ENCODE data around the gene ADARB2. TPM values are rescaled to one million over a fixed set of nuclear protein-coding genes. Genes with fewer than 3 reads are reported as not detected.

Gene ADARB2
- total RNA-seq, 1 donor from 2014 or later, result 0.08 TPM

DNA sequence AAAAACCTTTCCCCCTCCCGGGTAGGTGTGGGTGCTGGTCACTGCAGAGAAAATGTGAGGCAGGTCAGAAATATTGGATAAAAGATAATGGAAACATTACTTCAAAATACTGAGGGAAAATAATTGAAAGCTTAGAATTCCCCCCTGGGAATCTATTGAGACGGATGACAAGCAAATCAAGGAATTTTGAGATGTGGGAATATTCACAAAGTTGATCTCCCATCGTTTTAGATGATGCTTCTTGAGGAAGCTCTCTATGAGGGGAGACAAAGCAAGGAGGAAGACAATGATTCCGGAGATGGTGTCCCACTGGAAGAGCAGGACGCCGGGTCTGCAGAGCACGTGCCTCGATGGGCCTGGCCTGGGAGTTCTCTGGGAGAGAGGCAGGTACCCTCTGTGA is 470.2 kb downstream of the ADARB2 start:
- DNase-seq (ENCODE audit: low read depth), result no peak
- Histone ChIP-seq H3K4me3 (ENCODE audit: low read depth, low read length) (no peak overlapping the region), H3K27me3 (ENCODE audit: control insufficient read depth, insufficient read depth, low read length) (no peaks in the 10 kb centered on the region), H3K36me3 (ENCODE audit: control insufficient read depth, insufficient read depth, low read length) (no peaks in the 10 kb centered on the region)
- TF ChIP-seq, protein P1, sequence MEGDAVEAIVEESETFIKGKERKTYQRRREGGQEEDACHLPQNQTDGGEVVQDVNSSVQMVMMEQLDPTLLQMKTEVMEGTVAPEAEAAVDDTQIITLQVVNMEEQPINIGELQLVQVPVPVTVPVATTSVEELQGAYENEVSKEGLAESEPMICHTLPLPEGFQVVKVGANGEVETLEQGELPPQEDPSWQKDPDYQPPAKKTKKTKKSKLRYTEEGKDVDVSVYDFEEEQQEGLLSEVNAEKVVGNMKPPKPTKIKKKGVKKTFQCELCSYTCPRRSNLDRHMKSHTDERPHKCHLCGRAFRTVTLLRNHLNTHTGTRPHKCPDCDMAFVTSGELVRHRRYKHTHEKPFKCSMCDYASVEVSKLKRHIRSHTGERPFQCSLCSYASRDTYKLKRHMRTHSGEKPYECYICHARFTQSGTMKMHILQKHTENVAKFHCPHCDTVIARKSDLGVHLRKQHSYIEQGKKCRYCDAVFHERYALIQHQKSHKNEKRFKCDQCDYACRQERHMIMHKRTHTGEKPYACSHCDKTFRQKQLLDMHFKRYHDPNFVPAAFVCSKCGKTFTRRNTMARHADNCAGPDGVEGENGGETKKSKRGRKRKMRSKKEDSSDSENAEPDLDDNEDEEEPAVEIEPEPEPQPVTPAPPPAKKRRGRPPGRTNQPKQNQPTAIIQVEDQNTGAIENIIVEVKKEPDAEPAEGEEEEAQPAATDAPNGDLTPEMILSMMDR (IDR thresholded peaks at IDR 0.05; ENCODE audit: insufficient read depth, low read length, poor library complexity, severe bottlenecking), result no peak

DNA sequence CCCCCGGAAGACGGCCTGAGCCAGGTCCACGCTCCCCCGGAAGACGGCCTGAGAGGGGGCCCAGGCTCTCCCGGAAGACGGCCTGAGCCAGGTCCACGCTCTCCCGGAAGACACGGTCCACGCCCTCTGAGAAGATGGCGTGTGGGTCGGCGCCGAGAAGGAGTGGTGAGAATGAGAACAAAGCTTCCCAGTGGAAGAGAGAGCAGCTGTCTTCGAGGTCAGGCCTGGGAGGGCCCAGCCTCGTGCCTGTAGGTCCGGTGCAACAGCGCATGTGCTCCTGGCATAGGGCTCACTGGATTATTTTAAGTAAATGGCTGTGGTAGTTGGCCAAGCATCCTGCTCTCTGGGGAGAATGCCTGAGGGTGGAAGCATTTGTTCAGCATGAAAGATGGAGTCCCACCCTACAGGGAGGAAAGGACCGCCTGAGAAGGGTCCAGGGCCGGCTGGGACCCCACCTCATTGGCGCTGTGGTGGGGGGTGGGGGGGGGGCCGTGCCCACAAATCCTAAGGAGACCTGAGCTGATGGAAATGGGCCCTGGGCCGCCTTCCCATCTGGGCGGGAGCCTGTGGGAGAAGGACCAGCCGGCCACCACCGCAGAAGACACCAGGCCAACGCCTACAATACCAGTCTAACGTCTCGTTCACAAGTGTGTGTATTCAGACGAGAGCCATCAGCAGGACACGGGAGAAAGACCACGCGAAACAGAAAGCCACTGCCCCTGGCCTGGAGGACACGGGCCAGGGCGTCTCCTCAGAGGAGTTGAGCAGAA is 471.1 kb downstream of the ADARB2 start:
- DNase-seq (ENCODE audit: low read depth), result no peak
- Histone ChIP-seq H3K36me3 (ENCODE audit: control insufficient read depth, insufficient read depth, low read length) (no peaks in the 10 kb centered on the region), H3K27me3 (ENCODE audit: control insufficient read depth, insufficient read depth, low read length) (no peaks in the 10 kb centered on the region), H3K4me3 (ENCODE audit: low read depth, low read length) (no peak overlapping the region)
- TF ChIP-seq, protein P1 (IDR thresholded peaks at IDR 0.05; ENCODE audit: insufficient read depth, low read length, poor library complexity, severe bottlenecking), result no peak

DNA sequence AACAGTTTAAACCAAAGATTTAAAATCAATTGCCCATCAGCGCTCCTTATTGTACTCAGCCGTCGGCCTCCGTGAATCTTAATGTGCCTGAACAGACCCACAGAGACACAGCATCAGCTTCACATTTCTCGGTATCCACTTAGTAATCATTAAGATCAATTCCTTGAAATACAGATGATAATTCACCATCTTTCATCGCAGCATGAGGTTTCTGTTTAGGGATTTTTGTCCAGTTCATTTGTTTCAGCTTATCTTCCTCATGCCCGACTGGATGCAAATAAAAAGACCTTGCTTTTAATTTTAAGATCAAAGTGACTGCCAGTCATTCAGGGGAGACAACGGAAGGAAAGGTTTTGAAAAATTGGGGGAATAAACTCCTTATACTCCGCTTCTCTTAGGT is 473.3 kb downstream of the ADARB2 start:
- Histone ChIP-seq H3K36me3 (ENCODE audit: control insufficient read depth, insufficient read depth, low read length) (no peaks in the 10 kb centered on the region), H3K4me3 (ENCODE audit: low read depth, low read length) (no peak overlapping the region), H3K27me3 (ENCODE audit: control insufficient read depth, insufficient read depth, low read length) (no peaks in the 10 kb centered on the region)
- DNase-seq (ENCODE audit: low read depth), result no peak
- TF ChIP-seq, protein P1 (IDR thresholded peaks at IDR 0.05; ENCODE audit: insufficient read depth, low read length, poor library complexity, severe bottlenecking), result no peak

DNA sequence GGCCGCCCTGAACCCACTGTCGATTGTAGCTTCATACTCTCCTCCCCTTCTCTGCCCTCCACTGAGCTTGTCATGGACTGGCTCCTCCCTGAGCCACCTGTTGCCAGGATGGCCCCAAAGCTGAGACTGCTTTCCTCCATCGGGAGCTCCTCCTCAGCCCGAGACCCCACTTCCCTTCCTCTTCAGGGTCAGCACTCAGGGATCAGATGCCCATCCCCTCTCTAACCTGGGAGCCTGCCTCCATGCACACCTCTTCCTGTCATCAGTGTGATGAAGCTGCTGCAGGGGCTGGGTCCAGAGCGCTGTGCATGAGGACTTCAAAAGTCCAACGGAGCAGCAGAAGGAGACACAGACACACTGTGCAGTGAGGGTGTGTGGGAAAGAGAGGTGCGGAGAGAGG is 480.1 kb downstream of the ADARB2 start:
- H3K36me3 ChIP-seq (ENCODE audit: control insufficient read depth, insufficient read depth, low read length), result no peaks in the 10 kb centered on the region
- TF ChIP-seq, protein P1 (IDR thresholded peaks at IDR 0.05; ENCODE audit: insufficient read depth, low read length, poor library complexity, severe bottlenecking), result no peak
- no peak overlapping the region for H3K4me3 ChIP-seq (ENCODE audit: low read depth, low read length)
- no peak for DNase-seq (ENCODE audit: low read depth)
- H3K27me3 ChIP-seq (ENCODE audit: control insufficient read depth, insufficient read depth, low read length), result no peaks in the 10 kb centered on the region

DNA sequence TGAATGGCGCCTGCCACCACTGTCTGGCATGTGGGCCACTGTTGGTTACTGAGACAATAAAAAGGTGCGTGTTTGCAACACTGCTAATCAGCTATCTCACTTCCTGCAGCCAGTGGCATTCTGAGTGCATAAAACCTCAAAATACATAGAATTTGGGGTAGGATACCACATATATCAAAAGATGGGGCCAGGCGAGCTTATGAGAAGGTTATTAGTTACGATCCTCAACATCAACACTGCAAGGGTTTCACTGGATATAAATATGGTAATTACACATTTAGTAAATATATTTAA is 480.9 kb downstream of the ADARB2 start:
- H3K4me3 ChIP-seq (ENCODE audit: low read depth, low read length), result no peak overlapping the region
- H3K36me3 ChIP-seq (ENCODE audit: control insufficient read depth, insufficient read depth, low read length), result no peaks in the 10 kb centered on the region
- H3K27me3 ChIP-seq (ENCODE audit: control insufficient read depth, insufficient read depth, low read length), result peaks cover 2% of the 10 kb centered on the region
- DNase-seq (ENCODE audit: low read depth), result no peak
- TF ChIP-seq, protein P1 (IDR thresholded peaks at IDR 0.05; ENCODE audit: insufficient read depth, low read length, poor library complexity, severe bottlenecking), result no peak

Data from kidney epithelial cell (primary cell).